Kidney glomerular epithelial cell (primary cell): Measurements from ENCODE around the gene MMP20.

Experiments
- DNase-seq: peaks from one replicate; lab custom pipeline; 2025; lab: John Stamatoyannopoulos, UW

MMP20 gene

GRCh38 chr11:102622258-102622657 is 2.9 kb downstream of the MMP20 start:
- DNase-seq, result no peak

GRCh38 chr11:102620818-102621561 is 4.1 kb downstream of the MMP20 start:
- DNase-seq, result no peak

DNA sequence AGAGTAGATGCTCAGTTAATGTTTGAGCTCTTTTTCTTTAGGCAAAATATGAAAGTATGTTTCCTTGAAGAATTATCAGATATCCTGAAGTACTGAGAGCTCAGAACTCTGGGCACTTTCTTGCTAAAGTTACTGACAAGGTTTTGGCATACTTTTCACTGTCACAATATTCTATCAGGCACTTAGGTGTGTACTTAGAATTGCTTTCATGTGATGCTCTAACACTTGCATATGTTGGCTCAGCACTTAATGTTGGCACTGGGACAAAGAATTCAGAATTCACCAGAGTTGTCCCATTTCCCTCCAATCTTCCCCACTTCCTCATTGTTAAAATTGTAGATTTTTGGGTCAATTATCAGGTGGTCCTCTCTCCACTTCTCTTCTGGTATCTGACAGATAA is 5.0 kb downstream of the MMP20 start:
- no peak for DNase-seq

GRCh38 chr11:102617466-102618008 is 7.6 kb downstream of the MMP20 start:
- no peak for DNase-seq

DNA sequence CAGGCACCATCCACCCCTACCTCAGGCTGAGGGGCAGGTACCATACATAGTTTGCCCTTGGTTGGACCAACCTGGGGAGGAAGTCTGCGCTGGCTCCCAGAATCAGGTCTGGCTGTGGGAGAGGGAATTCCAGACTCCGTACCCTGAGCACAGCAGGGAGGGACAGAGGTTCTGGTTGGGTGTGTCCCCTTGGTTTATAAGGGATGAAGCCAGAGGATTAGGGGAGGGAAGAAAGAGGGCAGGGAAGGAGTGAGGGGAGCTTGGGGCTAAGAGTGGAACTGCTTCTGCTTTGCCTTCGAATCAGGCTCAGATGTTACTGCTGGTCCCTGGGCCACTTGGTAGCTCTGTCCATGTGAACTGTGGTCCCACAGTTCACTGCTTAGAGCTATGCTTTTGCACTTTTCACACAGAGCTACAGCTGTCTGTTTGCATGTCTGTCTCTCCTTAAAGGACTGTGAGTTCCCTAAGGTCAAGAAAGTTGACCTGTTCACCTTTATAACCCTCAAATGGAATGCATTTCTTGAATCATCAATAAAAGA is 9.2 kb downstream of the MMP20 start:
- no peak for DNase-seq

DNA sequence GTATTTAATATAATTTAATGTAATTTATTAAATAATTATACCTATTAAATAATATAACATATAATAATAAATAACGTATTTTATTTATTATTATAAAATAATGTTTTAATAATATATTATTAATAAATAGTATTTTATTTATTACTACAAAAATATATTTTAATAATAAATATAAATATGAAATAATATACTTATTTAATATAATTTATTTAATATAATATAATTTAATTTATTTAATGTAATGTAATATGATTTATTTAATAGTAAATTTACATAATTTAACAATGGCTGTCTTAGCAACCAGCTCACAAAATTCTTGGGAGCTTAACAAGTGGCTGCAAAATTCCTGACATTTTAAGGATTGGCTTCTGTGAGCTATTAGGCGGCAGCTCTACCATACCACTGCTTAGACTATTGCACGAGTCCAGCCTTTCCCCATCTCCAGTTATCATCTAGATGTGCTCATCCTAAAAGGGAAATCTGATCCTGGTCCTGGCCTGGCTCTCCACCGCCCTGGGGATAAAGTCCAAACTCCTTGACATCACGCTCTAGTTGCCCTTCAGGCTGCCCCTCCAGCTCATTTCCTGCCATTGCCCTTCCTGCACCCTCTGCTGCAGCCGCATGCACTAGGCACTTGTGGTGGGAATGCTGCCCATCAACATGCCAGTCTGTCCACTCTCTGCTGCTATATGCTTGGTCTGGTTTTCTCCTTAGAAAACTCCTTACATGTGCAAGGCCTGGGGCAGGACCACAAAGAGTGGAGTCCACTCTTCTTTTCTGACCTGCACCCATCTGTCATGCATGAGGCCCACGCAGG is 9.8 kb downstream of the MMP20 start:
- no peak for DNase-seq

DNA sequence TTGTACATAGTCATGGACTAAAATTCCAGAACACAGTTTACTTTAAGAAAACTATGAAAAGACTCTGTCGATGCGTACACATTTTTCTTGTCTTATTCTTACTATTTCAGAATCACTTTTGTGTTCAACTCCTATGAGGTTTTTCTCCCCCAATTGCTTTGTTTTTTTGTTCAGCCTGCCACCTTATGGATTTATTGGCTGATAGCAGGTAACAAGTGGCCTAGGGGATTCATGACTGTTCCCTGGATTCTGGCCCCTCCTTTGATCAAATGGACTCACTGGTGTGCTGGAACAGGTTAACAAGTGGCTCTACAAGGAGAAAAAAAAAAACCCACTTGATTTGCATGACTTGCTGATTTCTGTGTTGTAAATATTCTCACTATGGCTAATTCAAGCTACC is 10.6 kb downstream of the MMP20 start:
- DNase-seq, result no peak

DNA sequence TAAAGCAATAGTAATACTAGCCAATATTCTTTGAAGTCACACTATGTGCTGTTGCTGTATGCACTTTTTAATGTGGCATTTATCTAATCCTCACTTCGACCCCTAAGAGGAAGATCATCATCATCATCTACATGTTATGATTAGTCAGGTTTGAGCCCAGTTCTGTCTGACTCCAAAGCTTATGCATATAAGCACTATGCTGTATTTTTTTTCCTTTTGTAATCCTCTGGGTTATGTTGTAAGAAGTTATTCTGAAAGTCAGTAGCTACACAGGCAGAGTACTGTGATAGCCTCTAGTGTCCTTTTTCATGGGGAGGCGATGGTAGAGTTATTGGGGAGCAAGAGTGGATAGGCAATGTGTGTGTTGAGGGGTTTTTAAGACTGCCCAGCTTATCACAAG is 11.1 kb downstream of the MMP20 start:
- DNase-seq, result no peak

GRCh38 chr11:102613450-102613849 is 11.7 kb downstream of the MMP20 start:
- DNase-seq, result no peak

DNA sequence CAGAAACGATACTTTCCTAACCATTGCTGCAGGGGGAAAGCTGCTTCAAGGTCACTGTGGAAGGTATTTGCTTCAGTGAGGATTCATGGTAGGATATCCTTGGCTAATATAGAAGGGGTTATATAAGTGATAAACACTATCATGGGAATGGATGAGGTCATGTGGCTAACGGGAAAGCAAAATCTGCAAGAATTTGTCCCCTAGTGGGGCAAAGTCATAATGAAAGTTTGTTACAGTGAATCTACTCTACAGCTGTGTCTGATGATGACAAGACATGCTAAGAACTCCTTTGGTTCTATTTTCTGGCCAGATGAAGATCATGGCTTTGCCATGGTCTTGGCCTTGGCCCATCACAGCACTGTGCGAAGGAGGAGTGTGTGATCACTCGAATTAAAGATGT is 13.8 kb downstream of the MMP20 start:
- DNase-seq, result no peak

GRCh38 chr11:102610200-102610599 is 14.9 kb downstream of the MMP20 start:
- DNase-seq, result no peak

DNA sequence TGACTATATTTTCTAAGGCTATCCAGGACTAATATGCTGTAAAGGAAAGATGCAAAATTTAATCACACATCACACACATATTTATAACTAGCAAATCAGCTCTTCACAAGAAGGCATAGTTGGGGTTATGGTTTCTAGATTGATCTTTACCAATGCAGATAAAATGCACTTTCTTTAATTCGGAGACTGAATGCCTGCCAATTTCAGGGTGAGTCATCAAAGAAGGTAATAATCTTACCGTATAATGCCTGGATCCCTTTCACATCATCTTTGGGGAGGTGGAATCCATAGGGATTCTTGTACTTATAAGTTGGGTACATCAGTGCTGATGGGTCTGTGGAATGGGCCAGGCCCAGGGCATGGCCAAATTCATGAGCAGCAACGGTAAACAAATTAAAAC is 16.4 kb downstream of the MMP20 start:
- no peak for DNase-seq

DNA sequence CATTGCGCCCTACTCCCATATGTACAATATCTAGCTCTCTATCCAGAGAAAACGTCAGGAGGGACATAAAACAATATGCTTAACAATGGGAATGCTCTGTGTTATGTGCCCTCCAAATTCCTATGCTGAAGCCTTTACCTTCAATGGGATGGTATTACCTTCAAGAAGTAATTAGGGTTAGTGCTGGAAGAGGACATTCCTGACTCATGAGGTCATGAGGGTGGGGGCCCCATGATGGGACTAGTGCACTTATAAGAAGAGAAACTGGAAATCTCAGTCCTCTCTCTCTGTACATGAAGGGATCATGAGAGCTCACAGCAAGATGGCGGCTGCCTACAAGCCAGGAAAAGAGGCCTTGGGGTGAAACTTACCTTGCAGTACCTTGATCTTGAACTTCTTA is 20.3 kb downstream of the MMP20 start:
- no peak for DNase-seq

- no peak for DNase-seq
Observed at GRCh38 chr11:102604011-102604410, 21.1 kb downstream of the MMP20 start.

GRCh38 chr11:102603576-102603975 is 21.6 kb downstream of the MMP20 start:
- DNase-seq, result no peak

DNA sequence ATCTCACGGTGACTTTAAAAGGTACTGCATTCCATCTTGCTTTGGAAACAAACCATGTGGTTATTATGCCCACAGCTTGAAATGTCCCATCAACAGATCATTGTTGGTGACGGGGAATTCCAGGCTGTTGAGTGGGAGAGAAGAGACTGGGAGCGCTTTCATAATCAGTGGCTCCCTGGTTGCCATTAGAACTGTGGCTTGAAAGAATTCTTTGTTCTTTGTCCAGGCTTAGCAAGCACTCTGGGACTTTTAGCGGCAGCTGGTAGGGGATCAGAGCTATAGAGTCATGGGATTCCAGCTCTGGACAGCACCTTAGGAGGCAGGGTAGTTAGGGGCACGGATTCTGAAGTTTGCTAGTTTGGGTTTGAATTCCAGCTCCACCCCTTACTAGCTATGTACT is 22.0 kb downstream of the MMP20 start:
- peak; percentile 74 for DNase-seq

- DNase-seq, result no peak
Observed at GRCh38 chr11:102600666-102601065, 24.5 kb downstream of the MMP20 start.

DNA sequence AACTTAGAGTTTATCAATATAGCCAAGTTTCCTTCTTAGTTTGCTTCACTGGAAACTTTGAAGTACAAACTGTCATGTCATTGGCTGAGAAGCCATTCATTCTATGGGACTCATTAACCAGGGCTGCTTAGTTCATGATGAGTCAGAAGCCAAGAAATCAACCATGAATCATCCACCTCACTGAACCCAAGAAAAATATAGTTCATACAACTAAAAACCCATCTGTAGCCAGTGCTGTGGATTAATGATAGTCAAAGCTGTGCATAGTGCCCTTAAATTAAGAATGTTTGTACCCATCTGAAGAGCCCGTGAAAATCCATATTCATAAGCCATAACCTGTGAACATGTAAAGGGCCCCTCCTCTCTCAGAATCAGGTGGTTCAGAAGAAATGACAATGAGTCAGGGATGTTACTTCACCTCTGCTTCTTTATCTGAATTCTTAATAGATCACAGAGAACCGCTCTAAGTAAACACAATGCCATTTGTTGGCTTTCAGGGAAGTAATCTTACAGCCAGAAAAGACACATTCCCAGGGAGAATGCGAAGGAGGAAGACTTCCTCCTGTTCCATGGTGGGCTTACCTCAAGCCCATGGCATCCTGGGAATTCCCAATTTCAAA is 25.4 kb downstream of the MMP20 start:
- DNase-seq, result peak; percentile 99

DNA sequence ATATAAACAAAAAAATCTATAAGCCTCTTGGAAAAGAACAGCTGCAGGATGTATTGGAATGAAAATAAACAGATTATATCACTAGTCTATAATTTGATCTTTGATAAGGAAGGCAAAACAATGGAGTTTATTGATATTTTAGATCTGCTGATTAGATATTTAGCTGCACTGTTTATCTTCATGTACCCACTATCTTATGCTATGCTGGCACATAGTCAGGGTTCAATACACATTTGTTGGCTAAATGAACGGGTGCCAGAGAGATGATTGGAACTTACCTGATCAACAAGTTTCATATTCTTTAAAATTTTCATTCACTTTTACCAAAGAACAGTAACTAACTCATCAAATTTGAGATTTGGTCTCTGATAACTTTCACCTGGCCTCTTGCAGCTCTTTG is 26.9 kb downstream of the MMP20 start:
- DNase-seq, result no peak

DNA sequence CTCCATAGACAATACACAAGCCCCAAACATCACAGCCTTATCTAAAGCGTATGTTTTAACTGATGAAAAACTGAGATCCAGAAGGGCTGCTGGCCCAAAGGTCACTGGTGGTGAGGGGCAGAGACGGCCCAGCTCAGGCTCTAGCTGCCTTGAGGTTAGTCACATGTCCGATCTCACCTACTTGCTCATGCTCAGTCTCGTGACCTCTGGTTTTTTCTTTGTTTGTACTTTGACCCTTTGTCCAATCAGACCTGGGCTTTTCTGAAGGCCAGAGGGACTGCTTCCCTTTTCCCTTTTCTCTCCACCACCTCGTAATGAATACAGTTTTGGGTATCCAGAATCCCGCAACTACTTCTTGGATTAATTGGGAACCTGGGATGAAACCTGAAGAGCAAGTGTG is 28.6 kb downstream of the MMP20 start:
- DNase-seq, result no peak

- DNase-seq, result no peak
Observed at GRCh38 chr11:102592634-102593581, 32.2 kb downstream of the MMP20 start.
